HepG2 (cell line): Measurements from ENCODE around the gene SPTBN2.

Source experiments
- MXI1 ChIP-seq: IDR thresholded peaks from 3 replicates; pipeline ENCODE4 v1.6.1; 2012; ENCODE audit warnings: low read depth, low read length, inconsistent platforms, borderline replicate concordance
- PRPF4 ChIP-seq: fragments of 200-400 bp; formaldehyde crosslinking; IDR thresholded peaks from 2 replicates; pipeline ENCODE4 v1.6.1; 2016; ENCODE audit warnings: low read length, low read depth; ENCODE audit not compliant: poor library complexity, severe bottlenecking
- SMAD3 ChIP-seq: sonication (generic); formaldehyde crosslinking; IDR thresholded peaks from 2 replicates; pipeline ENCODE4 v1.4.0; 2020; ENCODE audit warnings: missing genetic modification reagents
- ZFP1 ChIP-seq: IDR thresholded peaks from 2 replicates; pipeline ENCODE4 v1.6.1; 2016

GRCh38 chr11:66768818-66769217 lies 39.8 kb upstream of the SPTBN2 start:
- TF ChIP-seq SMAD3 (no peak), MXI1 (no peak), PRPF4 (no peak), ZFP1 (CRISPR knock-in tag) (no peak)
